ENCODE measurements around the gene APCDD1L.

APCDD1L gene

DNA sequence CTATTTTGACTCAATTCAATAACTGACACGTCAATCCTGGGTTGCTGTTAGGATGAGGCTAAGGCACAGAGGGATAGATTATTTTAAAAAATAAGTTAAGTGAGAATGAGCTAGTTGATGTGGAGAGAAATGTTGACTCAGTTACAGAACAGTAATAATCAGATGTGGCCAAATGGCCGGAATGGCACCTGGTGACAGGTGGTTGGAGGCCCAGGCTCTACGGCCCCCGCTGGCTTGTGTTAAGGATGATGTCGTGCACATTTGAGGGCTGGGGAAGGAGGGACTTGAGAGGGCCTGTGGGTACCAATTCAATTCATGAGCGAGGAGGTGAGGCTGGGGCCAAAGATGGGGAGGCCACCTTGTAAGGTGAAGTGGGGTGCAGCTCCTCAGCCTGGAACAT, 31.7 kb downstream of the APCDD1L start:
- DNase-seq: no peak

DNA sequence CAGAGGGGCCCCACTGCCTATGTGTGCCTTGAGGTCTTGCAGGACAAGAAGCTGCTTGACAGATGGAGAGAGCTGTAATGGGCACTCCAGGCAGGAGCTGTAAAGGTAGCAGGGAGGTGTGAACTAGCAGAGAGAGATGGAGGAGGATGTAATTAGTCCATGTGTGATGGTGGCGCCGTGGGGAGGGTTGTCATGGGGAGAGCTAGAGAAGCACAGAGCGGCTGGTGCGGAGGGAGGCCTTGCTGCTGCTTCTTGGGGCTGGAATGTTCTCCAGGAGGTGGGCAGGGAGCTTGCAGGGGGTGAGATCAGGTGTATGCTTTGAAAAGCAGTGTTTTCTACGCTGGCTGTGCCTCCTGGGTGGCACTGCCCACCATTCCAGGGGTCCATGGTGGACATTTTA, 32.1 kb downstream of the APCDD1L start:
- no peak for DNase-seq

DNA sequence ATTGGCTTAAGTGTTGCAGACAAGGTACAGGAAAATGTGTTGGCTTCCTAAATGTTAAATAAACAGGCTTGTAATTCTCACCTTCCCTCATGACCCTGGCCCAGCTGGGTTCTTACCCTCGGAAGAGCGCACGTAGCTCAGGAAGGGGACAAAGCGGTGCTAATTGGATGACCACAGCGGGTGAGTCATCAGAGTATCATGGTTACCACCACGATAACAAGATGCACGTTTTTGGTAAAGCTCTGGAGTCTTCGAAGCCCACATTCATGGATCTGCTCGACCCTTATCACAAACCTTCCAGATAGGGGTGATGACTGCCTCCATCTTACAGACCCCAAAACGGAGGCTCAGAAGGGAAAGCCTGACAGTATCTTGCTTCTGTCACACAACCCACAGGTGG, 32.8 kb downstream of the APCDD1L start:
- DNase-seq: no peak

DNA sequence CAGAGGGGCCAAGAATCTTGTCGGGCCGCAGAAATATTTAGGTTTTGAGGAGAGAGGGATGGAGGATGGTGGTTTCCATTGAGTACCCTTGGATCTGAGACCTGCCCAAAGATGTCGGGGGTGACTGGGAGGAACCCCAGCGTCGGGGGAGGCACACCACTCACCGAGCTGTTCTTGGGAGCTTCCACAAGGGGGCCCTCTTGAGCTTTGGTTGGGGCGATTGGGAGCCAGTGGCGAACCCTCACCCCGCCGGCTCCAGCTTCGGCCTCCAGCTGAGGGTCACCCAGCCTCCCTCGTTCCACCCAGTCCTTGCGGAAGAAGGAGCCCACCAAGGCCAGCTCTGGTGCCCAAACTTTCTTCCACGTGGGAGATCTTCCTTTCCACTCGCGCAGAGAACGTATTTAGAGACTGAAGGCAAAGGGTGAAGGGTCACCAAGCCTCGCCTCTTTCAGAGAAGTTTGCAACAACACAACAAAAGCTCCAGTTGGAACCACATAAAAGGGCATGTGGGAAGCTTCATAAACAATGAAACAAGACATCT, 33.6 kb downstream of the APCDD1L start:
- peak; percentile 51 for DNase-seq

DNA sequence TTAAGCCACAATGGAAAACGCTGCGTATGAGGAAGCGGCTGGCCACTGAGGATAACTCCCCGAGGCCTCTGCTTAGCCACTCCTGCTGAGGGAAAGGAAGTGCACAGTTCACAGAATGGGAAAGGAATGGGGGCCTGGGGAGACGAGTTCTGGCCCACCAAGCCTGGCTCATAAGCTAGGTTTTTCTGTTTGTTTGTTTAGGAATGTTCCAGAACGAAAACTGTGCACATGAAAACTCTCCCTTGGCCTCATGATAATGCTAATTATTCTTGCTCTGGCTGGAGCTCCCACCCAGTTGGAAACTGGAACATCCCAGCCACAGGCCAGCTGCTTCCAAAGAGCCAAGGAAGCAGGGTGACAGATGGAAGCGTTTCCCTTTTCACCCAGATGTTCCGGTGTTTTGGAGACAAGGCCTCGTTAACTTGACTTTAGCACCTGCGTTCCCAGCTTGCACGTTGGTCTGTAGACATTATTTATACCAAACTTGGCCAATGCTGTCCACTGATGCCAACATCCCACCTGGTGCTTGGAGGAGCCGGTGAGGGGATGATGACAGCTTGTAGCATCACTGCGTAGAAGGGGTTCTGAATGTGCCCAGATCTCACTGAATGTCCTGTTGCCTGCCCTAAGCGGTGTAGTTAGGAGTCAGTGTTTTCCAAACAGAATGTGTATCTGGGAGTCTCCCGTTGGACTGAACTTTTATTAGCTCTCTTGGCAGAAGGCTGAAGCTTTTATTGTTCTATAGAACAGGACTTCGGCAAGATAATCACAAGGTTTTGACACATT, 34.5 kb downstream of the APCDD1L start:
- peak; percentile 77 for DNase-seq

DNA sequence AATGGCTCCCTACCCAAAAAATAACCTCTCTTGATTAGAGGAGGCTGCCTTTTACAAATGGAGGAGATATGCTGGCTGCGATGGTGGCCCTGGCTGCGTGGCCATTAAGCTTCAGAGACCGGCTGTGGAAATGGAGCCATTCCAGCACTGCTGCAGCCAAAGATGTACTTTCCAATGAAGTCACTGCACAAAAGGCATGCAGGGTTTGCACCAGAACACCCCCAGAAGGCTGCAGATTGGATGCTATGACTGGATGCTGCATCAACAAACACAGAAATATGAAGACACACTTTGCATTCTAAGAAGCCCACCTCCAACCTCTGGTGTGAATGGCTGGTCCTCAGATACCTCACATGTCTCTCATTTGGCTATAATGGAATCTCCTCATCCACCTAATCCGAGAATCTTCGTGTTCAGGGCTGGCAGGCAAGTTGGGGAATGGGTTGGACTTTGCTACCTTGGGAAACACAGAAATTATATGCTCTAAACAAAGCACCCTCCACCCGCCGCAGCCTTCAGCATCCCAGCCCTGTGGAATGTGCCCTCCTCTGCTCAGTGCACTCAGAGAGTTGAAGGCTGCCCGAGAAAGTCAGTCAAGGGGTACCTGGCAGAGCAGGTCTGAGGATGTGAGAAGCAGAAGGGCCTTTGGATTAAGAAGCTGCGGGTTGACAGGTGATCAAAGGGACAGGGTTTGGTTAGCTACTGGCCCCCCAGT, 35.3 kb downstream of the APCDD1L start:
- no peak for DNase-seq

DNA sequence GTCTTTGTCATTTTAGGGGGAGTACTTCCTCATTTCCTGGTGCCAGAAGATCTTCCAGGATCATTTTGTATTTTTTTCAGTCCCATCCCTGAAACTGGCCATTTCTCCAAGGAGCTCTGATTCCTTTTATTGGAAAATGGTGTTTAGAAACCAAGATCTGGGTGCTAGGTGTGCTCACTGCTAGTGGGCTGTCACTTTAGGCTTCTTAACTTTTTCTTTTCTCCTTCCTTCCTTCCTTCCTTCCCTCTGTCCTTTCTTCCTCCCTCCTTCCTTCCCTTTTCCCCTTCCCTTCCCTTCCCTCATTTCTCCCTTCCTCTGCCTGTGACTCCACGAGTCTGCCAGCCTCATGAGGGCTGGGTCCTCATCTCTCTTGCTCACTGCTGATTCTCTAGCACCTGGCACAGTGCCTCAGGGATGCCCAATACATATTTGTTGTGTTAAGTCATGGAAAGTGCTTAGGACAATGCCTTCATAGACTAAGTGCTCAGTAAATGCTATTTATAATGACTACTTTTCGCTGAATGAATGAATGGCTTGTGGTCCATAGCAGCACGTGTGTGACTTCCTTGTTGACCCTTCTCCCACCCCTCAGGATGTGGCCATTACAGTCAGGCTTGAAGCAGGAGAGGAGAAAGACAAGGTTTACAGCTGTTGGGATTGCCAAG, 36.9 kb downstream of the APCDD1L start:
- no peak for DNase-seq

DNA sequence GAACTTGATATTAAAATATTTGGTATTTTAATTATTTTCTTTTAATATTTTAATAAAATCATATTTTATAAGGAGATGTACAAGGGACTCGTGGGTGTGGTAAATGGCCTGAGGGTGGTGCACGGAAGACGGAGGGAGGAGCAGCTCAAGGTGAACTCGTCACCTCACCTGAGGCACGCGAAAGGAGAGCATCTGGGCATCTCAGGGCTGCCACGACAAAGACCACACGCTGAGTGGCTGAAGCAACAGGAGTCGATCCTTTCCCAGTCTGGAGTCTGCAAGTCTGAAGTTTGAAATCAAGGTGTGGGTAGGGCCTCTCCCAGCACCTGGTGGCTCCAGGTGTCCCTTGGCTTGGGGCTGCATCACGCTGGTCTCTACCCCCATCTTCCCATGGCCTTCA, 39.7 kb downstream of the APCDD1L start:
- DNase-seq: no peak

DNA sequence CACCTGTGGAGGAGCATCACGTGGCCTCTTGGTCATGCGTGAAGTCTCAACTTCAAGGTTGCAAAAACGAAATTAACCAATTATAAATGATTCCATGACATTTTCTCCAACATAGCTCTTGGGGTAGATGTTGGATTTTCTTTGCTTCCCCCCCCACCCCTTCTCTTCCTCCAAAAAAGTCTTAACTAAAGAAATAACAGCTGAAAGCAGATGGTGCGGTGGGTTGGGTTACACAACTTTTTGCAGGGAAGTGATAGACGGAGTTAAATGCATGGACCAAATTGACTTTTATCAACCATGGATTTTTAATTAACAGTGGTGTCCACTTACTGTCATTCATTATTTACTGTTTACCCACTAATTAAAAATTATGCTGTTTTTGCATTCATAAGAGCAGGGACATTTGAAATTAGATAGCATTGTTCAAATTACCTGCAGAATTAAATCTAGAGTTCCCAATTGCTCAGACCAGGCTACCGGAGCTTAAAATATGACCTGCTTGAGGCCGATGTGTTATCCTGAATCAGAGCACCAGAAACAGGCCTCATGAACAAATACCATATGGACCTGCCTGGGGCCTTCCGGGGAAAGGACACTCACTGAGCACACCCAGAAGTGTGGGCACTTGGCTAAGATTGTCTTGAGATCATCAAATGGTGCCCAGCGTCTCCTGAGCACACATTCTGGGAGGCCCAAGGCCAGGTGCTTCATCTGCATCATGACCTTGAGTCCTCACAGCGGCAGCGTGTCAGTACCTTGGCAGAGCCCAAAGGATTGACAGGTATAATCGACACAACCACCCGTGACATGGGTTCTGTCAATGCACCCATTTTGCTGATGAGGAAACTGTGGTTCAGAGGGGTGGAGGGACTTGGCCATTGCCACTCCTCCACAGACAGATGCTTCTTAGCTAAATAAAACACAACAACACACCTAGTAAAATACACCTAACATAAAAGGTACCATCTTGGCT, 41.5 kb downstream of the APCDD1L start:
- DNase-seq: no peak

DNA sequence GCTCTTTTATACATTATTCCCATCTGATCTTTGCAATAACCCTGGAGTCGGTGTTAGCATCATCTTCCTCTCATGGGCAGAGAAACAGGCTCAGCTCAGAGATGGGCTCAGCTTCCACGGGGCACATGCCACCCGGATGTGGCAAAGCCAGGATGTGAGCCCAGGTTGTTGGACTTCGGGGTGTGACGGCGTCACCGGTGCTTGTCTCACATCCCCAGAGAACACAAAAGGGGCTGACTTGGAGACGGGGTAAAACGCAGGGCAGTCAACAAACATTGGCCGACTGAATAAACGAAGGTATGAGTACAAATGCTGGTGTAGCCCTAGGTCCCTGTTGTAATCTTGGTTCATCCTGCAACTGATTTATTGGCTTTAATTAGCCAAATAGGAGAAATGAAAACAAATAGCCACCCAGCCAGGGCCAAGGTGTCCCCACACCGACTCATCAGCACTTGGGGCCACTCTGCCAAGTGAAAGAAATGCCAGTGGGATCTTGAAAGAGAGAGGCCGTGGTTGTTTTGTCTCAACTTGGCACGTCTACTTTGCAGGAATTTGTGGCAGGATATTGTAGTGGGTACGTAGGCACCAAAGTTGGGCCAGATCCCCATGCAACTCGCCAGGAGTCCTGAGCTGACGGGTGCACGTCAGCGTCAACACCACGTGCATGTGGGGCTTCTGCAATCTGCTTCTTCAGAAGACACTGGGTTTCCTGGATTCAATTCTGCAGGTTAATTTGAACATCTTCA, 42.8 kb downstream of the APCDD1L start:
- no peak for DNase-seq

DNA sequence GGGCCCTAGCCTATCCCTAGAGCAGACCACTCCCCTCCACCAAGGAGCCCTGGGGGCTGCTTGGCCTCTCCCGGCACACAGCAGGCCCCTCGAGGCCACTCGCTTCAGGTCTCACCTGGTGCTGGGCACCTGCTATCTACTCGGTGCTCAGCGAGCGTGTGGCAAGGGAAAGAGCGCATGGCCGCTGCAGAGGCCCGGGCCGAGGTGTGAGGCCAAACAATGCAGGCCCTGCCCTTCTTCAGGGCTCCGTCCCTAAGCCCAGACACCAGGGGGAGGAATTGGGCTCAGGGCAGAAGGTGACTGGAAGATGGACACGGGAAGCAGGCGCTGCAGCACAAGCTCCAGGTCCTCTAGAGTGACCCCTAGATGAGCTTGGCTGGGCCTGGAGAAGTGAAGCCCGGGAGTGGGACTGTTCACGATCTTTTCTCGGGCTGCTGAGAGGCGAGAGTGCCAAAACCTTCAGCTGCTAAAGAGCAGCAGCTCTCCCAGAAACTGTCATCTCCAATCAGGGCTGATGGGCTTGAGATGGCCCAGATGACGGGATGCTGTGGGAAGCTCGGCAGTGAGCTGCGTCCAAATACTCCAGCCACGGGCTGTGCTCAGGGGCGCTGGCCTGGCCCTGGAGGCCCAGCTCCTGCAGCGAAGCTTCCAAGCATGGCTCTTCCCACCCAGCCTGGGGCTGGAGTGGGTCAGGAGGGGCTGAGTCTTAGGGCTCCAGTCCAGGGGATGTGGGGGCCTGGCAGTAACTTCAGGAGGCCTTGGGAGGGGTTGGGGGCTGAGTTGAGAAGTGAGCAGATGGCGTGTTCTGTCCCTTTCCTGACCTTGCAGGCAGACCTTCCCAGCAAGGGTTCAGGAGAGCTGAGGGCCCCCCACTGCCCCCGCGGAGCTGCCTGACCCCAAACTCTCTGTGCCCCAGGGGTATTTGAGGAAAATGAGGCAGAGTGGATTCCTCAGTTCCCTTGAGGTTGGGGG, 43.7 kb downstream of the APCDD1L start:
- peak; percentile 94 for DNase-seq

DNA sequence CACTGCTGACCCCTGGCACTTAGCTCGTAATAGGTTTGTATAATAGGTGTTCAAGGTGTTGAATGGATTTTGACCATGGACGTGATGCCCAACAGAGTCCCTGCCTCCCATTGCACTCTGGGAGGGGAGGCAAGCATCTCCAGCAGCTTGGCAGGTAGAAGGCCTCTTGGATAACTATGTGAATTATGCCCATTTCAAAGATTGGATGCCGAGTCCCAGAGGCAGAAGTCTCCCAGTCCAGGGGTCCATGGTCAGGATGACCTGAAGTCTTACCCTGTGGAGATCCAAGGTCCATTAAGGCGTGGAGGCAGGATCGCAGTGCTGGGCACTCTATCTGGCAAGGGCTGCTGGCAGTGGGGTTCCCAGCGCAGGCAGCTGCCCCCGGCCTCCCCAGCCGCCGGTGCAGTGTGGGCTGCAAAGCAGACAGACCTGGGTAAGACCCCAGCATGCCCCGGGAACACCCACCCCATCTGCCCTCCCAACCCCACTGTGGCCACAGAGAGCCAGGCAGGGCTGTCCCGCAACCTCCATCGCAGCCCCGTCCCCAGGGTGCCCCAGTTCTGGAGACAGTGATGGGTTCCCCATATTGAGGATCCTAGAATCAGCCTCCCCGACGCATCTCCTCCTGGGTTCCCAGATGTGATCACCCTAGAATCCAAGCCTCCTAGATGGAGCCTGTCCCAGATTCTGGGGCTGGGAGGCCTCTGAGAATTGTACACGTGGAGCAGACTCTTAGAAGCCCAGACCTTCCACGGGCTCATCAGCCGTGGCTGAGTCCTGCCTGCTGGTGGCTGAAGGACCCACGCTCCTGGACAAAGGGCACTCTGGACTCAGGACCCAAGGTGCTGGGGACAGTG, 44.6 kb downstream of the APCDD1L start:
- no peak for DNase-seq

DNA sequence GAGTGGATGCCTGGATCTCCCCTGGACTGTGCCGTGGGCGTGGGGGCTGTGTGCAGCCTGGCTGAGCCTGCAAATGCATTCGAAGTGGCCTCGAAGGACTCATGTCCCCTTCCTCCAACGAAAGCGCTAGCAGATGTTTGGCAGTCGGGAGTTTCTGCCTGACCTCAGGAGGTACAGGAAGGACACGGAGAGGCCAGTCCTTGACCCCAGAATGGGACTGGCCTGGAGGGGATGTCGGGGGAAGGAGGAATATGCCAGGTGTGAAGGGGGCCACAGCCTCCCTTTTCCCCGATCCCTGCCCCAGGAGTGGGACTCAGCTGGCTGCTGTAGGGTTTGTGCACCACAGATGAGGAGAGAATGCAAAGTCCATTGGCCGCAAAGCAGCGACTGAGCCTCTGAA, 45.6 kb downstream of the APCDD1L start:
- peak; percentile 66 for DNase-seq

DNA sequence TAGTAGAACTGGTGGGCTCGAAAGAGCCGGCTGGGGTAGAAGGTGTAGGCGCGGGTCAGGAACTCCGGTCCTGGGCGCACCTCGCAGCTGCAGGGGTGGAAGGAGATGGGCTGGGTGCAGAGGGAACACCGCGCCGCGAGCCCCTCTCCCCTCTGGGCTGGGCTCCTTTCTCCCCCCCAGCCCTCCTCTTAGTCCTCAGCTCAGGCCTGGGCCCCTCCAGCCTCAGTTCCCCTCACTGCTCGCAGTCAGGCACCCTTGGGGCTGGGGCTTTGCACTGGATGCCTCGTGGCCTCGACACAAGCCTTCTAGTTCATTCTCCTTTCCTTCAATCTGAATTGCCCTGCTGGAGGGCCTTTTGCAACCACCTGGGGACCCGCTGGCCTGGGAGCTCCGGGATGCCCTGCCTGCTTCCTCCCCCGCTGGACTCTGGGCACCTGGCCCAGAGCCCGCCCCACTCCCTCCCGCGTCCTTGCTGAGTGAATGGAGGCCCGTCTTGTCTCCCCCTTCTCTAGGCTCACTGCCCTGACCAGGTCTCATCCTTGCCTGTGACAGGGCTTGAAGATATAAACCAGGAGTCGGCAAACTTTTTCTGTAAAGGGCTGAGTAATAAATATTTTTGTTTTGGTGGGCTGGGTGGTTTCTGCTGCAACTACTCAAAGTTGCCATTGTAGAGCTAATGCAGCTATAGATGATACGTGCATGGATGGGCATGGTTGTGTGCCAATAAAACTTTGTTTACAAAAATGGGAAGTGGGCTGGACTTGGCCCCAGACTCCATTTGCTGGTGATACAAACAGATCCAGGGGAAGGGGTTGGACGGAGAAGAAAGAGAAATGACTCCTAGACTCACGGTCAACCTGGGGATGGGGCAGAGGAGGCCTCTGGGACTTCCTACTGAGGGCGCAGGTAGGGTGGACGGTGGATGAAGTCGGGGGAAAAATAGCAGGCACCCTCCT, 47.3 kb downstream of the APCDD1L start:
- no peak for DNase-seq

DNA sequence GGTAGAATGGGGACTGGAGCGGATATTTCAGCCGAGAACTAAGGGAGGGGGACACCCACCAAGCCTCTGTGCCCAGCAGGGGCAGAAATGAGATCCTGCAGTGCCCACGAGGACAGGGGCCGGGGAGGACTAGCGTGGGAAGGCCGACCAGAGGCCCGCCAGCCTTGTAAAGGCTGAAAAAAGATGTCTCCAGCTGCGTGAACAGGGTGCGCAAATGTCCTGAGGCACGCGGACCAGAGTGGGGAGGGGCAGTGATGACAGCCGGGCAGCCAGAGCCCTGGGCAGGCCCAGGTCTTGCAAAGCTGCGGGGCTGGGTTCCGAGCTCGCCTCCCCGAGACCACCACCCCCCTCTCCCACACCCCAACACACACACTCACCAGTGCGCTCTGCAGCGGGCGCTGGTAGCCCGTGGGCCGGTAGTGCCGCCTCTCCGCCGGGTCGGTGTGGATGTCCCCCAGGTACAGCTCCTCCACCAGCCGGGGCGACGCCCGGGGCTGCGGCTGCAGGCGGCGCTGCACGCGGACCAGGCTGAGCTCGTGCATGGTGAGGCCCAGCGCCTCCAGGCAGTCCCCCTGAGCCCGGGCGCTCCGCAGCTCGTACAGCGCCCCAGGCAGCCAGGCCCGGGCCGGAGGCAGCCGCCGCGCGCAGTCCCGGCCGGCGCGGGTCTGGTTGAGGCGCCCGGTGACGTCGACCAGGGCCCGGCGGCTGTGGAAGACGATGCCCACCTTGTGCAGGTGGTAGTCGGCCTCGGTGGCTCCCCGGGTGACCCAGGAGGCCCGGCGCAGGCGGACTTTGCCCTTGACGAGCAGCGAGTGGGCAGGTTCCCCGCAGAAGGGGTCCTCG, 48.2 kb downstream of the APCDD1L start:
- no peak for DNase-seq

DNA sequence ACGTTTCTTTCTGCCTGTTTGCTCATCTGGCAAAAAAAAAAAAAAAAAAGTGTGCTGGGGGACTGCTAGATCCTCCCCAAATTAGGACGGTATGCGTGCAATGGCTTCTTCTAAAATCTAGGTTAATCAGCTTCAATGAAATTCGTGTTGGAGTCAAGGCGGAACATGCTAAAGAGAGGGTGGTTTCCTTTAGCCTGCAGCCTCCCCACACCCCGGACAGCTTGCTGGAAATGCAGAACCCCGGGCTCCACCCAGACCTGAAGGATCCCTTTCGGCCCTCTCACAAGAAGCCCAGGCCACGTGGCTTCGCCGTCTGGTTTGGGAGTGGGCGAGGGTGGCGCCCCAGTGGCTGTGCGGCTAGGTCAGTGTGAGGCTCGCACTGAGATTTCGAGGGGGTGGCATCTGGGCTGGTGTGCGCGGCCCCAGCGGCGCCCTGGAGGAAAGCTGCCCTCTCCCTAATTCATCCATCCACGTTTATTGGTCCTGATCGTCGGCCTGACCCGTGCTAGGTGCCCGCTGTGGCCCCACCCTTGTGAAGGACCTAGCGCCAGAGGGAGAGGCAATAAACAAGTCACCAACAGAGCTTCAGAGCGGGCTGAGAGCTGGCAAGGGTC, 49.0 kb downstream of the APCDD1L start:
- no peak for DNase-seq

DNA sequence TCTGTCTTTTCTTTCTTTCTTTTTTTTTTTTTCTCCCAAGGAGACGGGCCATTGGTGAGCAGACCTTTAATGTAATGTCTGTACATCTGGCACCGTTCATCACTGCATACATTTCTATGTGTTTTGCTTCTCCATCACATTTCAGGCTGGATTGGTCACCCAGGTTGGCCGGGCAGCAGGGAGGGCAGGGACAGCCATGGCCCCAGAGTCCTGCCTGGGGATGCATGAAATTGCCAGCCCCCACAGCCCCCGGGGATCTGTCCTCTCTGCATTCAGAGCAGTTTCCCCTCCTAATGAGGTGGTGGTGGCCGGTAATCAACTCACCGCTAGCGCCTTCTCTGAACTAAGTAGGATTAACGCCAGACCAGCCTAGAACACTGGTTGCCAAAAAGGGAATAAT, 50.4 kb downstream of the APCDD1L start:
- no peak for DNase-seq
